HT1080 (cell line): ENCODE data around the gene MTSS2. TPM values are rescaled to one million over a fixed set of nuclear protein-coding genes. Genes with fewer than 3 reads are reported as not detected.

Experiments
- DNase-seq: peaks from one replicate; pipeline ENCODE4 v3.0.0-alpha.2; 2015; ENCODE audit warnings: low read depth
- total RNA-seq: library from RNA; depleted of rRNA; stranded (reverse); fragments of >200 nt; shearing (Covaris generic); gene quantifications from 2 replicates; pipeline ENCODE4 v1.2.3, GENCODE V29; 2014

Gene MTSS2
- total RNA-seq, 1 experiment from 2014 or later: 16.0 TPM

DNA sequence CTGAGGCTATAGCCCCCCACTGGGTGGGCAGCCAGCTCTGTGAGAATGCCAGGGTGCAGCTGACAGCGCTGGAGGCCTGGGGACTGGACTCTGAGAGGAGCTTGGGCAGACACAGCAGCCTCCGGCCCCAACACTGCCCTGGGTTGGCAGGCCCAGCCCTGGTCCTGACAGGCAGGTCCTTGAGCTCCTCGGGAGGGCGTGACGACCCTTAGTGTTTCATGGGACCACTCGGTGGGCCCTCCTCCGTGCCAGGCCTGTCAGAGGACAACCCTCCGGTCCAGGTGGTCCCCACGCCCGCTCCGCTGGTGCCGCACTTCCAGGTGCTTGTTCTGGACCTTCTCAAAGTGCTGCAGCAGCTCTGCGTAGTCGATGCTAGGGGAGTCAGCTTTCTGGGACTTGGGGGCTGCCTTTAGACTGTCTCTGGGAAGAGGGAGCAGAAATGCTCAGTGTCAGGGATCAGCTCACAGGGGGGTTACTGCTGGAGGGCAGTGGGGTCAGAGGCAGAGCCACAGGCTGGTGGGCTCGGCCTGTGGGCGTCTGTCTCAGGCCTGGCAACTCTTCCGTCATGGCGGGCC lies 1.9 kb upstream of the MTSS2 start:
- no peak for DNase-seq

DNA sequence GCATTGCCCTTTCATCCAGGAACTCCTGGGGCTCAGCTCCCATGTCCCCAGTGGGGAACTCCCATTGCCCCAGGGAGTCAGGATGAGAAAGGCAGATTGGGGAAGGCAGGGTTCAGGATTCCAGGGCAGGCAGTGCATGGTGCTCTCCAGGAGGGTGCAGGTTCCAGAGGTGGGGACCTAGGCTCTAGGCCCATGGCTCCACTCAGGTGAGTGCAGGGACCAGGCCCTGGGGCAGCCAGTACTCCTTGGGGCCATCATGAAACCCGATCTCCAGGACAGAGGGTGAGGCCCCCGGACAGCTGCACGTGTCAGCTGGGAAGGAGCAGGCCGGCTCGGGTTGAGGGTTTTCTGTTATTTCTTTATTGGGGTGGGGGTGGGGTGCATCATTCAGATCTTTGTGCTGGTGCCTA lies 1.3 kb upstream of the MTSS2 start:
- no peak for DNase-seq

DNA sequence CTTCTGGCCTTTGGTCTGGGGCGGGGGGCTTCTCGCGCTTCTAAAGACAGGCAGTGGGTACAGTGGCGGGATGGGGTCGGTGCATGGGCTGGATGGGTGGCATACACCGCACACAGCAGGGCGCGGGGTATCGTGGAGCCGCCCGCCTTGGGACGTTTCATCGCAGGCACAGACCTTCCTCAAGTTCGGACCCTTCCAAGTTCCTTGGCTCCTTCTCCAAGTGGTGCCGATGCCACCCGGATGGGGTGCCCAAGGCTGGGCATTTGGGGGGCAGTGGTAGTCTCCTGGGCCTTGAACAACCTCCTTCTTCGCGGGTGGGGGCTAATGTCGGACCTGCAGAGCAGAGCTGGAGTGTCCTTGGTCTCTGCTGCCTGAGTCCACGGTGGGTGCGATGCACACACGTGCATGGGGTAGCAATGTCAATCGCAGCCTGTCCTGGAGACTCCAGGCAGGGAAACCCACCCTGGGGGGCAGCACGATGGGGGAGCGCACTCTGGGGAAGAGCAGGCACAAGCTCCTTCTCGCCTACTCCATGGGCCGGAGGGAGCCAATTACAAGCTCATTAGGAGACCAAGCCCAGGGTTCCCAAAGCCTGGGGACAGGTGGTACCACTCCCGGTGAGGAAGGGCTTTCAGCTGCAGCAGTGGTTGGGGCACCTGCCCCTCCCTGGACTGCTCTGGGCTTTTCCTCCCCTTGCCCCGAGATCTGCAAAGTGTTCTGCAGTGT lies 686 bp upstream of the MTSS2 start:
- no peak for DNase-seq

DNA sequence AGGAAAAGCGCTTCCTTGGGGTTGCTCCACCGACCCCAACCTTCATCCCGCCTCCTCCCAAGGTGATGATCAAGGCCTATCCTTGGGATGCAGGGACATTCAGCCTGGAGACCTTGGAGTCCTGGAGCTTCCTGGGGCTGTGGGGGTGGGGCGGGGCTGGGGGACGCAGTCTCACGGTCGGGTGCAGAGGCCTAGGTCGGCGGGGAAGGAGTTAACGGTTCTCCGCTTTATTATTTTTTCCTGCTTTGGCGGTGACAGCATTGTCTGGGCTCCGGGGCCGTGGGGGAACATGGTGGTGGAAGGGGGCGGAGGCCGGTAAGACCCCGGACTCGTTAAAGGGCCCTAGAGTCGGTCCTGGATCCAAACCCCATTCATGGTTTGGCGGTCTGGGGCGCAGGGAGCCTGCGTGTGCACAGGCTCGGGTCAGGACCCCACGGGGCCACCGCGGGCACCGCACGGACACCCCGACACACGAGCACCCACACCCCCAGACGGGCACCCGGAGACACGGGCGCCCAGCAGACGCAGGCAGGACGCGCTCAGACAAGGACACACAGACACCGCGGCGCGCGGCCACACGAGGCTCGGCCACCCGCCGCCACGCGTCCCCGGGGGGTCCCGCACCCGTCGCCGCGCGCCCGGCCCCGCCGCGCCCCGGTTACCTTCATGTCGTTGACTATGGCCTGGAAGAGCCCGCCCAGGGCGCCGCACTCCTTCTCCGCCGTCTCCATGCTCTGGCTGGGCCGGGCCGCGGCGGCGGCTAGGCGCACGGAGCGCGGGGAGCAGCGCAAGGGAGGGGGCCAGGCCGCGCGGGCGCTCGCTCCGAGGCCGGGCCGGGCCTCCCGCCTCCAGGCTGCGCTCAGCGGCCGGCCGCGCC lies 554 bp downstream of the MTSS2 start:
- no peak for DNase-seq

DNA sequence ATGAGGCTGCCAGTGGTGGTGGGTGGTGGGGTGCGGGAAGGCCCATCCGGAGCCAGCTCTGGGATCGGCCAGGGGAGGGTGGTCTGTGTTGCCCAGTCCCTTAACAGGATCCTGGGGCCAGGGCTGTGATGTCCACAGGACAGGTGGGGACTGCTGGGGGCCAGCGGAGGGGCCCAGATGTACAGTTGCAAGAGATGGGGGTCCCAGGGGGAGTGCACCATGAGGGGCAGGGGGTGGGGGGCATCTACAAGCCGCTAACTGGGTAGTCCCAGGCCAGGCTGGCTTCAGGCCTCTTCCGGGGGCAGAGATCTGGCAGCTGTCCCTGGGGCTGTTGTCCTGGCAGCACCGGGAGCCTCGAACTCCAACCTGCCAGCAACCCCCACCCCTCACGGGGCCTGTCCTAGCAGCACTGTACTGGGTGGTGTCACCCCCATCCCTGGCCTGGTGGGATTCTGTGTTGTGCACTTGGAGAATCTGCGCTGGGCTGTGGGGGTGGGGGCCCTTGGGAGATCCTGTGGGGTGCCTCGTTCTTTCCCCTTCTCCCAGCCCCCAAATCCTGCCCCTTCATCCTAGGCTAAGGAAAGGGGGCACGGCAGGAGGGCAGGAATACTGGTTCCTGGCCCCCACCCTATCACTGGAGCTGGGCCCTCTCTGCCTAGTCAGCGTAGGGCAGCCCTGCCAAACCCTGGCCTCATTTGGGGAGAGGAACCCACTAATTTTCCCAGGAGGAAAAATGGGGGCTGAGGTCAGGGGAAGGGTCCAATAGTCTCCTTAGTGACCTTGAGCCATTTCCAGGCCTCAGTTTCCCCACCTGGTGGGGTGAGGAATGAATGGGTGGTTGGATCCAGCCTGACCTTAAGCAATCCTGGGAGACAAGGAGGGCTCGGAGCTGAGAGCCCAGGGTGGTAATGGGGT lies 1.4 kb downstream of the MTSS2 start:
- no peak for DNase-seq

DNA sequence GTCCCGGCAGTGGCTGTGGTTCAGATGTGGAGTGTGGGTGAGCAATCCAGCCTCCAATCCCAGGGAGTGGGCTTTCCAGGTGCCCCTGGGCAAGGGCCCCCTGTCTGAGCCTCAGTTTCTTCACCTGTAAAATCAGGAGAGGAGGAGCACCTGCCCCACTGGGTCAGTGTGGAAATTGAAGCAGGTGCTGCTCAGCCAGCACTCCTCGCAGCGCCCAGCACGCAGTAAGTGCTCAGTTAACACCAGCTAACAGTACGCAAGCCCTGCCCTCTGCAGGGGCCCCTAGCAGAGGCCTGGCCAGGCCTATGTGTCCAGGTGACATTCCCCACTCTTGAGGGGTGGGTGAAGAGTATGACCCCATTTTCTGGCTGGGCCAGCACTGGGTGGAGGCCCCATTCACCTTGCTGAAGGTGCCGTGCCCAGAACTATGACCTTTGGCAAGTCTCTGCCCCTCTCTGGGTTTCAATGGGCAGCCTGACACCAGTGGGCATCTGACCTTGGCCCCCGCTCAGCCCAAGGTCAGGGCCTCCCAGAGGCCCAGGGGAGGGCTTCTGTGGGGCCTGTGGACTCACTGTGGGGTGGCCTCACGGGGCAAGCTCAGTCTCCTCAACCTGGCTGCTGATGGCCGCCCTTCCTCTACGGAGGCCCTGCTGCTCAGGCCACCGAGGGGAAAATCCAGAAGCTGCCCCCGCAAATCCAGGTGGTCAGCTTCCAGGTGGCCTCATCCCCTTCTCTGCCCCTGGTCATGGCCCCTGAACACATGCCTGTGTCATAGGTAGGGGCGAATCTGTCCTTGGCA lies 2.5 kb downstream of the MTSS2 start:
- no peak for DNase-seq

DNA sequence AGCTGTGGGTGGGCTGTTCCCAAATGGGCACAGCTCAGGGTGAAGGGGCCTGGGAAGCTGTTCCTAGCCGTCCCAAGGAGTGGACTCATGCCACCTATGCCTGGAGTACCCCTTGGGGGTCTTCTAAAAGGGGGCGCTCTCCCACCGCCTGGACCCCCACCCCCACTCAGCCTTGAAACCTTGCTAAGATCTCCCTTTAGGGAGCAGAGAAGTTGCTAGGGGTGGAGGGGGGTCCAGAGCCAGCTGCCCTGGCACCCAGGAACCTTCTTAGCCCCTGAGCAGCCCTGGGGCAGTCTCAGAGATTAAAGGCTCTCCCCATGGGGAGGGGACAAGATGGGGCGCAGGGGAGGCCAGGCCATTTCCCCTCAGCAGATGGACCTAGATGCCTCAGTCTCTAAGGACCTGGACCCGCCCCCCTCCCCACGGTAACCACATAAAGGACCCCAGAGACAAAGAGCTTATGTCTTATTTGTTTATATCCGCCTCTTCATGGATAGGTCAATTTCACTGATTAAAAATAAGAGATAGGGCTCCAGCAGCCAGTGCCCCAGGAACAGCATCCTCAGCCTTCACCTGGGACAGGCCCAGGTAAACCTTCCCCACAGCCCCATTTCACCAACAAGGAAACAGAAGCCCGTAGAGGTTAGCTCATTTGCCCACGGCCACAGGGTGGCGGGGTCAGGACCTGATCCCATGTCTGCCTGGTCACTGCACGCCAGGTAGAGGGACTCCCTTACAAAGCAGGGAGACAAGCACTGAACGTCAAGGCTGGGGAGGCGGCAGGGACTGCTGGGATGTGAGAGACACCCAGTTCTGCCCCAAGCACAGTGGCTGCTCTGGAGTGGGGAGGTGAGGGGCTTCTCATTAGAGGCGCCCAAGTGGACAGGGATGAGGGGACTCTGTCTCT lies 3.4 kb downstream of the MTSS2 start:
- DNase-seq: no peak

DNA sequence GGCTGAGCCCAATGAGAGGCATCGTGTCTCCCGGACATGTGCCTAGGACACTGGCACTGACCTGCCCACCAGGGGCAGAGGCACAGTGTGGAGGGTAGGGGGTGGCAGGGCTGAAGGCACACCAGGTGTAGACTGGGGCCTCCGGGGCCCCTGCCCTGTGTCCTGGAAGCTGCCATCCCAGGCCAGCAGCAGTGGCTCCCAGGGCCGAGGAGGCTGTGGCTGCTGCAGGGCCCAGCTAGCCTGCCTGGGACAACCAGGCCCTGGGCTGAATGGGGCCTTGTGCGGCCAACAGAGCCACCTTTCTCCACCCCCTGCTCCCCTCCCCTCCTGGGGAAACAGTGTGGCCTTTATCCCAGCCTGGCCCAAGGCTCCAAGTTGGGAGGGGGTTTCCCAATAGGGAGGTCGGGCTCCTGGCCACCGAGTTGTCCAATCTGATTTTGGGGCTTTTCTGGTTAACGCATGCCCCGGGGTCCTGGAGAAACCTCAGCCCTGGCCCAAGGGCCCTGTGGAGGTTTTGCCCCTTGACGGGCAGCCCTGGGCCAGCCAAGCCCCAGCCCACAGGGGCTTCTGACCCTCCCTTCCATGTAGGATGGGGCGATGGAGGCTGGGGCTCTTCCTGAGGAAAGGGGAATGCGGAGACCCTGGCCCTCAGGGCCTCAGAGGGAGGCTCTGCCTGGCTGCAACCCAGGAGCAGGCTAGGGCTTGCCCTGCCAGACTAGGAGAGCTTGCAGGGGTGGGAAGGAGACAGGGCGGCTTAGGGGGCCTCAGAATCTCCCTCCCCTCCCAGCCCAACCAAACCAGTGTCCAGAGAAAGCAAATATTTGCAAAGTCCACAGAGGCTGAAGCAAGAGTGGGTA lies 4.2 kb downstream of the MTSS2 start:
- no peak for DNase-seq

DNA sequence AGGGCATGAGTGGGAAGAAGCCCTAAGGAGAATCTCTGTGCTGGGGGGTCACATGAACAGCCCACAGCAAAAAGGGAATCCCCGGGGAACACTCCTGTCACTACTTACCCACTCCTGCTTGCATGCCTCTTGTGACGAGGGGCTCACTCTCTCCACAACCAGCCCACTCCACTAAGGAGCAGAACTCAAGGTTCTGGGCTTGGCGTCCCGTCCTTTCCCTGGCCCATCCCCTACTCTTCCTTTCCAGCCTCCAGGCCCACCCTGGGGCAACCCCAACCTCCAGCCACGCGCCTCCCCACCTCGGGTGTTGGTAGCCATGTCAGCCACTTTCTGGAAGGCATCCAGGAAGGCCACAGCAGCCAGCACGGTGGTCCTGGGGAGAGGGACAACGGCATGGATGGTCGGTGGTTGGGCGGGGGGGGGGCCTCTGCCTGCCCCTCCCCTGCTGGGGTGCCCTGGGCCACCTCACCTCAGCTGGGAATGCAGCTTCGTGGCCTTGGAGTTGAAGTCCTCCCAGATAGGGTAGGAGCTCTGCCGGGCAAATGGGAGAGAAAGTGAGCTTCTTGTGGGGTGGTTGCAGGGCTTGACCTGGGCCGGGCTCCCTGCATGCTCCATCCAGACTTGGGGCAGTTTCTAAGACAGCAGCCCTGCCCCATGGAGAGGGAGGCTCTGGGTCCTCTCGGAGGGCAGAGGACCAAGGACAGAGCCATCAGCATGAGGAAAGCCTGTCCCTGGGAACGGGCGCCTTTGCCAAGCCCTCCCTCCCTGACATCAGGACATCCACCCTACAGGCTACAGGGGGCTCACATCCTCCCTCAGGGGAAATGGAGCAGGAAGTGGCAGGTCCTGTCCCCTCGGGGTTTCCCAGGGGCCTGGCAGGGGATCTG lies 5.1 kb downstream of the MTSS2 start:
- DNase-seq: no peak

DNA sequence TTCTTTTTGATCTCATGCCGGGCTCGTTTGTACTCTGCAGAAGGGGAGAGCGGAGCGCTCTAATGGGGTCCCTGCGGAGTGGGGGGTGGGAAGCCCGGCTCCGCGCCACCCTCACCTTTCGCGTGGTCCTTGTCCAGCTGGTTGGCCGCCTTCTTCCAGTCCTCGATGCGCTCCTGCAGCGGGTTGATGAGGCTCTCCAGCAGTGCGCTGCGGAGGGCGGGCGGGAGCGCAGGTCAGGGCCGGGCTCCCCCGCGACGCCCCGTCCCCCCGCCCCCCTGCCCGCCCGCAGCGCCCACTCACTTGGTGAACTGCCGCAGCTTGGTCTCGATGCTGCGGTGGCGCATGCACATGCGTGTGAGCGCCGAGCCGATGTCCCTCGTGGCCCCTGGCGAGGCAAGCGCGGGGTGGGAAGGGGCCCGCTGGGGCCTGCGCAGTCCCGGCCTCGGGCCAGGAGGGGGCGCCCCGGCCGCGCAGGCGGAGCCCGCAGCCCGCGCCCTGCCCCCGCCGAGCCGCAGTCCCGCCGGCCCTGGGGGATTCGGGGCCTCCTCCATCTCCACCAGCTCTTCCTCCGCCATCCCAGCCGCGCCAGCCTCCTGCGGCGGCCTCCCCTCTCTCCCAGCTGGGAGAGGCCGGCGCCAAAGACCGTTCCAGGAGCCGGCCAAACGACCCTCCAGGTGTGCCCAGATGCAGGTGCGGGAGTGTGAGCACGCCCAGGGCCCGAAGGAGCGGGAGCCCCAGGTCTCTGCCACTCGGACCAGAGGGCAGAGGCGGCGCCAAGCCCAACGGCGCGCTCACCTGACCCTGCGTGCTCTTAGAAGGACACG lies 6.0 kb downstream of the MTSS2 start:
- no peak for DNase-seq

DNA sequence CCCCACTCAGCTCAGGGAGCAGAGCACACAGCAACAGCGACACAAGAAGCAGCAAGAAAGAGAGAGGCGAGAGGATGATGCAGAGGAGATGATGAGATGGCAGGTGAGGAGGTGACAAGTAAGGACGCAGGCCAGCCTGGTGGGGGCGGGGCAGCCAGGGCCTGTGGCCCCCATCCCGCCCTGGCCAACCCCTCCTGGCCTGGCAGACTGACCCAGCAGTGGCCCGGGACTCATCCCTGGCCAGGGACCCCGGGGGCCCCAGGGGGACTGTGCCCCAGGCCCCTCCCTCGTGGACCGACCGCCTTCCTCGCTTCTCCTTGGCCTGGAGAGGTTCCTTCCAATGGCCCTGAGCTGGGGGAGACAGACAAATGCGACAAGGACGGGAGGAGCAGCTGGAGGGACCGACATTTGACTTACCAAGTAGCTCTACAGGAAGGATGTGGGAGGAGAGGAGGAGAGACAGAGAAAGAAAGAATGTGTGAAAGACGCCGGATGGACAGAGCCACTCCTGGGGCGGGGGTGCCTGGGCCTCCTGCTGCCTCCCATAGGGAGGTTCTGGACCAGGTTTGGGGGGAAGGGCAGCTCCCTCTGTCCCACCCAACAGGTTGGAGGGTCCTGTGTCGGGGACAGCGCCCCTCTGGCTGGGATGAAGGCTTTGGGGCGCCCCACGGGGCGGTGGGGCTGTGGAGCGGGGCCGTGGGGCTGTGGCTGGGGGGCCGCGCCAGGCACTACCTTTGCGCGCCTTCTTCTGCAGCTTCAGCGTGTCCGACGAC lies 6.8 kb downstream of the MTSS2 start:
- DNase-seq: no peak

DNA sequence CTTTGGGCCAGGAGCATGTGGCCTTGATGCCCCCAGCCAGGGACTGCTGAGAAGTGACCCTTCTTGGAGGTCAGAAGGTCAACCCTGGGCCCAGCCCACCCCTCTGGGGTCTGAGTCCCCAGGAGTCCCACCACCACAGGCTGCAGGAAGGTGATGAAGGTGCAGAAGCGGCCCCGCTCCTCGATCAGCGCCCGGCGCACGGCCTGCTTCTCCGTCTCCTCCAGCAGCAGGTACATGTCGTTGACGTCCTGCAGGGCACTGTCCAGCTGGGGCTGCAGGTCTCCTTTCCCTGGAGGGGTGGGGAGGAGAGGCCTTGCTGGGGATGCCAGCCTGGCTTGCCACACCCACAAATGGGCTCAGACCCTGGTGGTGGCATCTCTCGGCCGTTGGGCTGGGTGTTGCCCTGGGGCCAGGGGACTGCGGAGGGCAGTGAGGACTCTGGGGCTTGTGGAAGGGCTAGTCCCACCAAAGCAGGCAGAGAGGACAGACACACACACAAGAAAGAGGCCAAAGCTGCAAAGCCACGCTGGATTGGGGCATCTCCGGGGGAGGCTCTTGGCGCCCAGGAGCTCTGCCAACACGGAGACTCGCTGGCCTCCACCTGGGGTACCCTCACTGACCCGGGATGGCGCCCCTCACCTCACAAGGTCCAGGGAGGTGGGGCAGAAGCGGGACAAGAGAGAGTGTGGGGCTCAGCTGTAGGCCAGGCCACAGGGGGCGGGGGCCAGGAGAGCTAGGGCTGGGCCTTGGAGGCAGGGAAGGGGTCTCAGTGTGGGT lies 7.5 kb downstream of the MTSS2 start:
- no peak for DNase-seq

DNA sequence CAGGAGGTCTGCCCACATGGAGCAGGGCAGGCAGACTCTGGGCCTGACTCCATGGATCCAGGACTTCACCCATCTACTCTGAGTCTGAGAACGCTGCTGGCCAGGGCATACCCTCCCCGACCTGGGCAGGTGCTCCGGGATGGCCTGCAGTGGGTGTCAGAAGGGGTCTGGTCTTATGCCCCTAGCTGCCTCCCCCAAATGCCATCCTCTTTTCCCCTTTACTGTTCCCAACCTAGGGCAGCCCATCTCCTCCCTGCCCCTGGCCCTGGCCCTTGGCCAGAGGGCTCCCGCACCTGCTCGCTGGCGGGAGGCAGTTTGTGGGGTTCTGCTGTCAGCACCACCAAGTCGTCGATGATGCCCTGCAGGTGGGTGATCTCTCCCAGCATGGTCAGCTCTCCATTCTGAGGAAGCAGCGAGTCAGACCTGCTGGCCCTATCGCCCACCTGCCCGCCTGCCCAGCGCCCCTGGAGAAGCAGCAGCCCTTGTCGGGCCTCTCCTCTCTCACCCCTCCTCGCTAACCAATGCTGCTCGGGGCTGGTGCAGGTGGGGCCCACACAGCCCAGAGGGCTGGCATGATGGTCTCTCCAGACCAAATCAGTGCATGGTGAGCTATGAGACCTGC lies 8.2 kb downstream of the MTSS2 start:
- DNase-seq: no peak
